RWPE2 (cell line): Measurements from ENCODE around the gene INF2.

Experiments
- ATAC-seq: fragments of 200-7000 bp; cut with Tn5 transposase; 3 replicates; pipeline ENCODE4 v1.9.1; 2021; ENCODE audit warnings: low read depth
- DNase-seq: peaks from one replicate; pipeline ENCODE4 v3.0.0-alpha.2; 2020; ENCODE audit warnings: low spot score
- H3K27ac ChIP-seq: fragments of 450-650 bp; 2 replicates; pipeline ENCODE4 v1.5.1; 2017; ENCODE audit warnings: mild to moderate bottlenecking; ENCODE audit not compliant: poor library complexity, severe bottlenecking
- H3K27me3 ChIP-seq: fragments of 250-450 bp; sonication (Bioruptor Pico); 2 replicates; pipeline ENCODE4 v1.5.1; 2021; ENCODE audit warnings: mild to moderate bottlenecking, moderate library complexity; ENCODE audit not compliant: insufficient read depth, poor library complexity, severe bottlenecking
- H3K36me3 ChIP-seq: fragments of 250-450 bp; sonication (Bioruptor Pico); 2 replicates; pipeline ENCODE4 v1.5.1; 2020; ENCODE audit warnings: low read depth, mild to moderate bottlenecking, moderate library complexity
- H3K4me1 ChIP-seq: fragments of 250-450 bp; sonication (Bioruptor Pico); 2 replicates; pipeline ENCODE4 v1.5.1; 2021; ENCODE audit warnings: mild to moderate bottlenecking, moderate library complexity; ENCODE audit not compliant: insufficient read depth, poor library complexity, severe bottlenecking
- H3K4me3 ChIP-seq: fragments of 250-450 bp; sonication (Bioruptor Pico); 2 replicates; pipeline ENCODE4 v1.5.1; 2021; ENCODE audit warnings: mild to moderate bottlenecking, moderate library complexity; ENCODE audit not compliant: severe bottlenecking
- H3K9me3 ChIP-seq: fragments of 250-450 bp; sonication (Bioruptor Pico); 2 replicates; pipeline ENCODE4 v1.5.1; 2021; ENCODE audit warnings: mild to moderate bottlenecking, moderate library complexity; ENCODE audit not compliant: severe bottlenecking
- CTCF ChIP-seq: fragments of 450-650 bp; IDR thresholded peaks from one replicate; pipeline ENCODE4 v1.5.1; 2017; ENCODE audit warnings: mild to moderate bottlenecking, moderate library complexity; ENCODE audit not compliant: poor library complexity, severe bottlenecking

INF2 gene

GRCh38 chr14:104700747-104701217 lies 11.4 kb downstream of the INF2 start:
- Histone ChIP-seq H3K27me3 (no peaks in the 10 kb centered on the region), H3K9me3 (no peaks in the 10 kb centered on the region), H3K4me3 (no peak overlapping the region), H3K27ac (no peak overlapping the region), H3K4me1 (peaks cover 3% of the 10 kb centered on the region), H3K36me3 (peaks cover 92% of the 10 kb centered on the region)
- ATAC-seq (no peak), DNase-seq (no peak)
- TF ChIP-seq CTCF: no peak

GRCh38 chr14:104701383-104702076 lies 12.1 kb downstream of the INF2 start:
- Histone ChIP-seq H3K27ac (no peak overlapping the region), H3K36me3 (peaks cover 89% of the 10 kb centered on the region), H3K9me3 (no peaks in the 10 kb centered on the region), H3K4me1 (no peaks in the 10 kb centered on the region), H3K4me3 (no peak overlapping the region), H3K27me3 (no peaks in the 10 kb centered on the region)
- ATAC-seq: no peak
- no peak for TF ChIP-seq CTCF
- no peak for DNase-seq

- DNase-seq (no peak), ATAC-seq (no peak)
- no peak overlapping the region for H3K4me3 ChIP-seq
- peaks cover 83% of the 10 kb centered on the region for H3K36me3 ChIP-seq
- no peaks in the 10 kb centered on the region for H3K9me3 ChIP-seq
- H3K27me3 ChIP-seq: no peaks in the 10 kb centered on the region
- H3K27ac ChIP-seq: no peak overlapping the region
- no peaks in the 10 kb centered on the region for H3K4me1 ChIP-seq
- no peak for TF ChIP-seq CTCF
Measured at GRCh38 chr14:104702106-104702505, 12.7 kb downstream of the INF2 start.

- Histone ChIP-seq H3K36me3 (peaks cover 78% of the 10 kb centered on the region), H3K27ac (no peak overlapping the region), H3K9me3 (no peaks in the 10 kb centered on the region), H3K27me3 (no peaks in the 10 kb centered on the region), H3K4me3 (no peak overlapping the region), H3K4me1 (no peaks in the 10 kb centered on the region)
- TF ChIP-seq CTCF: no peak
- ATAC-seq (no peak), DNase-seq (no peak)
Measured at GRCh38 chr14:104702673-104703072, 13.3 kb downstream of the INF2 start.

- Histone ChIP-seq H3K4me3 (no peak overlapping the region), H3K27me3 (no peaks in the 10 kb centered on the region), H3K9me3 (no peaks in the 10 kb centered on the region), H3K36me3 (peaks cover 72% of the 10 kb centered on the region), H3K27ac (no peak overlapping the region), H3K4me1 (no peaks in the 10 kb centered on the region)
- no peak for TF ChIP-seq CTCF
- ATAC-seq: no peak
- no peak for DNase-seq
Measured at GRCh38 chr14:104703269-104703668, 13.9 kb downstream of the INF2 start.
